GDM1 (cell line): ENCODE data around the gene PLXDC2.
"Not testable (repeated sequence)": the region's sequence is repeated elsewhere in the genome, so short reads cannot be mapped to it uniquely, and the experiment has no call there.

ENCODE experiments used
- DNase-seq: peaks from one replicate; lab custom pipeline; 2025; lab: John Stamatoyannopoulos, UW

Gene PLXDC2

DNA sequence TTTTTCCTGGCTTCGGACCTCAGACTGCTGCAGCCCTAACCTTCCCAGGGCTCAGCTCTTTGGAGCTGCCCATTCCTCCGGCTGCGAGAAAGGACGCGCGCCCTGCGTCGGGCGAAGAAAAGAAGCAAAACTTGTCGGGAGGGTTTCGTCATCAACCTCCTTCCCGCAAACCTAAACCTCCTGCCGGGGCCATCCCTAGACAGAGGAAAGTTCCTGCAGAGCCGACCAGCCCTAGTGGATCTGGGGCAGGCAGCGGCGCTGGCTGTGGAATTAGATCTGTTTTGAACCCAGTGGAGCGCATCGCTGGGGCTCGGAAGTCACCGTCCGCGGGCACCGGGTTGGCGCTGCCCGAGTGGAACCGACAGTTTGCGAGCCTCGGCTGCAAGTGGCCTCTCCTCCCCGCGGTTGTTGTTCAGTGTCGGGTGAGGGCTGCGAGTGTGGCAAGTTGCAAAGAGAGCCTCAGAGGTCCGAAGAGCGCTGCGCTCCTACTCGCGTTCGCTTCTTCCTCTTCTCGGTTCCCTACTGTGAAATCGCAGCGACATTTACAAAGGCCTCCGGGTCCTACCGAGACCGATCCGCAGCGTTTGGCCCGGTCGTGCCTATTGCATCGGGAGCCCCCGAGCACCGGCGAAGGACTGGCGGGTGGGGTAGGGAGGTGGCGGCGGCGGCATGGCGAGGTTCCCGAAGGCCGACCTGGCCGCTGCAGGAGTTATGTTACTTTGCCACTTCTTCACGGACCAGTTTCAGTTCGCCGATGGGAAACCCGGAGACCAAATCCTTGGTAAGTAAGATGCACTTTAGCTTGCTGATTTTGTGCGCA lies at the start of gene PLXDC2:
Gene PLXDC2, plus strand, starts transcription at position 22 of the 820 bp plus-strand sequence.
- peak; percentile 12 for DNase-seq

DNA sequence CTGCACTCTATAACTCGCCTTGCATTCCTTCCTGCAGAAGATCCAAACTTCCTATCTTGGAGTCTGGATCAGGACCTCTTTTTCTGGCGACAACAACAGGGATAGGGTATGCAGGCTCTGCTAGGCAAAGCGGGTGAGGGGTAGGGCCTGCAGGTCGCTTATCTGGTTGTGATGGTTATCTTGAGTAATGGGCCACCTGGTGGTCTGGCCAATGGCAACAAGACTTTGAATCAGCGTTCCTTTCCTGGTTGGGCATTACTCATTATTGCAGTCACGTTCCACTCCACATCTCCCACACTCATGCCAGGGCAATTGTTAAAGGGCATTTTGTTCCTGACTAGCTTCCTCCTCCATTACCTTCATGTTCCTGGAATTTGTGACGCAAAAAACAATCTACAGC lies 48.4 kb upstream of the PLXDC2 start:
- no peak for DNase-seq

DNA sequence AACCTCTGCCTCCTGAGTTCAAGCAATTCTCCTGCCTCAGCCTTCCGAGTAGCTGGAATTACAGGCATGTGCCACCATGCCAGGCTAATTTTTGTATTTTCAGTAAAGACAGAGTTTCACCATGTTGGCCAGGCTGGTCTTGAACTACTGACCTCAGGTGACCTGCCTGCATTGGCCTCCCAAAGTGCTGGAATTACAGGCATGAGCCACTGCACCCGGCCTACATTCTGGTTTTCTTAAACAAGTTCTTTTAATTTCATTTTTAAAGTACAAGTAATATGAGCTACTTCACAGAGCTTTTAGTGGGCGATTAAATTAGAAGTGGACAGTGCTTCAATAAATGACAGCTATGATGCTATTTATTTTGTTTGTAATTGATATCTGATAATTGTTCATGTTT lies 46.4 kb upstream of the PLXDC2 start:
- DNase-seq = not testable (repeated sequence)

DNA sequence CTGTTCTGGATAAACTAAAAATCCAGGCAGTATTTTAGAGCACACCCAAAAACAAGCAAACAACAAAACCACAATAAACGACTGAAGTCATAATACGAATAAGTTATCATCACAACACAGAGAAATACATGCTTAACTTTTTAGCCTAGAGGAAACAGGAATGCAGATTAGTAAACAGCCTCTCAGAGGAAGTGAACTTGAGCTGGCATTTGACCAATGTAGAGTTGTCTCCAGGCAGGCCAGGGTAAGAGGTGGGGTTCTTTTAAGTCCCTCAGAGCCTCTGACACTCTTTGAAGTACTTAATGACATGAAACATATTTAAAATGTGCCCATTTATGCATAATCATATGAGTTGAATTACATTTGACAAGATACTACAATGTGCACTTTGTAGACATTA lies 43.3 kb upstream of the PLXDC2 start:
- no peak for DNase-seq

- DNase-seq = peak; percentile 29
Measured at GRCh38 chr10:19775296-19775695, 40.9 kb upstream of the PLXDC2 start.

DNA sequence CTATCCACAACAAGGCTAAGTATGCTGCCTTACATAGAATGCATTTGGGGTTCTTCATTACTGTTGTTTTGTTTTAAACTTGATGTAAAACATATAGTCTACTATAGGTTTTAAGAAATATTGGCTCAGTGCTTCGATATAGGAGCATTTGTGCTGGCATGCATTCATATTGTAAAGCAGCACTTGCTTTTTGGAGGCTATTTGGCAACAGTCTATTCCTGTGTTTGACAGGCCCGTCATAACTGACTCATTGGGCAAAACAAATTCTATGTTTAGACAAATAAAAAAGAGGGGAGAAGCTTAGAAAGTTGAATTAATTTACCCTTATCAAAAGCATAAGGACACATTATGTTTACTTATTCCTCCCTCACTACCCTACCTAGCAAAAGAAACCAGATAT lies 38.4 kb upstream of the PLXDC2 start:
- no peak for DNase-seq

GRCh38 chr10:19778996-19779395 lies 37.2 kb upstream of the PLXDC2 start:
- DNase-seq = no peak

GRCh38 chr10:19782430-19783089 lies 33.7 kb upstream of the PLXDC2 start:
- peak; percentile 42 for DNase-seq

DNA sequence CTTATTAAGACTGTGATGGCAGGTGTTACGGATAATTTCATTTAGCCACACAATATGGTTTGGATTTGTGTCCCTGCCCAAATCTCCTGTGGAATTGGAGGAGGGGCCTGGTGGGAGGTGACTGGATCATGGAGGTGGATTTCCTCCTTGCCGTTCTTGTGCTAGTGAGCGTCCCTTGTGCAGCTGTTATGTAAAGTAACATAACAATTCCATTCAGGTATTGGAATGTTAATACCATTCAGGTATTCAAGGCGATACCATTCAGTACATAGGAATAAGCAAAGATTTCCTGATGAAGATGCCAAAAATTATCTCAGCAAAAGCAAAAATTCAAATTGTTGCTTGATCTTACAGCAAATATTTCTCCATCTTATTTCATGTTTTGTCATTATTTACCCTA lies 32.5 kb upstream of the PLXDC2 start:
- DNase-seq = no peak

- no peak for DNase-seq
Measured at GRCh38 chr10:19785366-19785765, 30.9 kb upstream of the PLXDC2 start.

GRCh38 chr10:19788075-19788686 lies 28.1 kb upstream of the PLXDC2 start:
- peak; percentile 22 for DNase-seq

DNA sequence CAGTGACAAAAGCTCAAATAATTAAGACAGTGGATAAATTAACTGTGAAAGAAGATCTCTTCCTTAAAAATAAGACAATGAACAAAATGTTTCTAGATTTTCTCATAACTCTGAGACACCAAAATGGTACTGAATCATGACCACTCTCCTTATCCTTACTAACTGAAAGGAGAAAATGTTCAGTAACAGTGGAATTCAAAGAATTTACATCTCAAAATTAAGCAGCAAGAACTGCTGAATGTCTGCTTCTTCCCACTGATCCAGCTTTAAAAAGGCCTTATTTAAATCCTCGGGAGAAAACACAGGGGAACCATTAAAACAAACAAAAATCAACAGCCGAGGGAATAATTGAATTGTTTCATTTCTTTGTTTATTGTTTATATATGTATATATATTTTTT lies 27.3 kb upstream of the PLXDC2 start:
- no peak for DNase-seq

GRCh38 chr10:19789607-19790006 lies 26.6 kb upstream of the PLXDC2 start:
- no peak for DNase-seq

DNA sequence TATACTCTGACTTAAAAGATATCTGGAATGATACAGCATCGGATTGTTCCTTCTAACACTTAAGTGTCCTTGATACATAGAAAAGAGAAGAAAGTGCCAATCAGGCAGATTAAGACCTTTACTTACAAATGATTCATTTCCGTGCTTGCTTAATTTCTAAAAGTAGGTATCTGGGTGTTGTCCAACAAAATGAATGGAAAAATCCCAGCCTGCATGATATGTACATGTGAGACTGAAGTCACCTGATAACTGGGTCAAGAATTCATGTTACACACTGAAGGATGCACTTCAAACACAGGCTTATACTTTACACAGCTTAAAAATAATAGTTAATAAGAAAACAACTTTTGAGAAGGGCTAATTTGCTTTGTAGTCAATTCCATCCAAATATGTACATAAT lies 25.2 kb upstream of the PLXDC2 start:
- DNase-seq = no peak

DNA sequence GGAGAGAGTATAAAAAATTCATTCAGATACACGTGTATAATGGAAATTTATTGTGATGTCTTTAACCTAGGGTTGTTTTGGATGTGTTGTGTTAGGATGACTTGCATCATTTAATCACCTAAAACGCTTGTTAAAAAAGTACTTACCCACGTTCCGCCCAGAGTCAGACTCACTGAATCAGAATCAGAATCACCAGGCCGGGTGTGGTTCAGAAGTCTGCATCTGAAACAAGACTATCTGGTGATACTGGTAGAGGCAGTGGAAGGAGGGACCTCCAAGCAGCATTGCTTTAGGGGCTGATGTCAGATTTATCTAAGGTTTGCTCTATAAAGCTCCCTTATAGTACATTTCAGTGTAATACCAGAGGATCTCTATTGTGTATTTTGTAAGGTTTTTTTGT lies 20.5 kb upstream of the PLXDC2 start:
- DNase-seq = no peak

- DNase-seq = no peak
Measured at GRCh38 chr10:19800161-19800560, 16.1 kb upstream of the PLXDC2 start.

GRCh38 chr10:19801369-19801768 lies 14.9 kb upstream of the PLXDC2 start:
- DNase-seq = no peak

GRCh38 chr10:19803676-19804075 lies 12.6 kb upstream of the PLXDC2 start:
- no peak for DNase-seq

GRCh38 chr10:19809481-19809880 lies 6.8 kb upstream of the PLXDC2 start:
- DNase-seq = no peak

GRCh38 chr10:19811540-19811939 lies 4.7 kb upstream of the PLXDC2 start:
- no peak for DNase-seq

GRCh38 chr10:19812976-19813375 lies 3.3 kb upstream of the PLXDC2 start:
- DNase-seq = no peak

DNA sequence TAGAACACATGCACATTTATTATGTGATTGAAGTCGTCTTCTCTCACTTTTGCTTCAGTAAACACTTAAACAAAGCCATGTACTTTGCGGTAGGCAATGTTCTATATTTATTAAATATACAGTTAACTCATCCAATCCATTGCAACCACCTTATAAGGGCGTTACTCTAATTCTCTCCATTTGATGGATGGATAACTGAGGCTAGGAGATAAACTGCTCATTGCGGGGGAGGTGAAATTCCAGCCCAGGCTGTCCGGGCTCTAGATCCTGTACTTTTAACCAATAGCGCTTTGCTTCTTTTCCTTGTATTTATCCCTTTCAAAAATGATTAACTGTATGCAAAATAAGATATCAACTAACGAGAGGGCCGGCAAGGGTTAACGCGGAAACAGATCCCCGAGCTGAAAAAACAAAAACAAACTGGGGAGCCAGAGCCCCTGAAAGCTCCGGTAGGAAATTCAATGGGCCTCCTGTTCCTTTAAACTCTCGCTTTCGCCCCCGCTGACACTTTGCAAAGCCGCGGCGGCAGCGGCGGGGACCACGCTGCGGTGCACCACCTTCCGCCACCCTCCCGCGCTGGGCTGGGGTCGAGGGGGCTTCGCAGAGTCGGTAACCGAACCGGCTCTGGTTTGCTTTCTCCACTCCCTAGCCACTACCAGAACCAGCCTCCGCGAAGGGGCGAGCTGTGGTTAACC lies 1.0 kb upstream of the PLXDC2 start:
- DNase-seq = no peak
